Immature natural killer cell (primary cell): ENCODE data around the gene OR51B6. TPM values are rescaled to one million over a fixed set of nuclear protein-coding genes. Genes with fewer than 3 reads are reported as not detected.
"Not testable (repeated sequence)": the region's sequence is repeated elsewhere in the genome, so short reads cannot be mapped to it uniquely, and the experiment has no call there.

Experiments
- DNase-seq, 3 donors: peaks; one replicate each; pipeline ENCODE4 v3.0.0; 2022; ENCODE audit warnings: mixed read lengths in 1 of 3
- H3K27ac Mint-ChIP-seq, 6 donors: one replicate each; pipeline ENCODE4 v1.8.0; 2020; ENCODE audit warnings: mixed read lengths in 6 of 6, mild to moderate bottlenecking in 5 of 6, inconsistent platforms in 4 of 6, moderate library complexity in 3 of 6
- H3K27me3 Mint-ChIP-seq, 3 donors: one replicate each; pipeline ENCODE4 v1.8.0; 2020 to 2021; ENCODE audit warnings: low read depth in 3 of 3, mild to moderate bottlenecking in 3 of 3, mixed read lengths in 3 of 3, moderate library complexity in 3 of 3, inconsistent platforms in 1 of 3
- H3K36me3 Mint-ChIP-seq, 3 donors: one replicate each; pipeline ENCODE4 v1.8.0; 2020; ENCODE audit warnings: mixed read lengths in 3 of 3, inconsistent platforms in 2 of 3, mild to moderate bottlenecking in 2 of 3
- H3K4me1 Mint-ChIP-seq, 2 donors: one replicate each; pipeline ENCODE4 v1.8.0; 2020; ENCODE audit warnings: inconsistent platforms in 2 of 2, mild to moderate bottlenecking in 2 of 2, mixed read lengths in 2 of 2, moderate library complexity in 1 of 2
- H3K4me3 Mint-ChIP-seq, 5 donors: one replicate each; pipeline ENCODE4 v1.8.0; 2020; ENCODE audit warnings: mild to moderate bottlenecking in 5 of 5, mixed read lengths in 5 of 5, inconsistent platforms in 3 of 5, moderate library complexity in 3 of 5
- H3K9me3 Mint-ChIP-seq, 6 donors: one replicate each; pipeline ENCODE4 v1.8.0; 2020; ENCODE audit warnings: mild to moderate bottlenecking in 6 of 6, mixed read lengths in 6 of 6, inconsistent platforms in 4 of 6, moderate library complexity in 3 of 6
- polyA plus RNA-seq, 3 donors: library from polyadenylated mRNA; unstranded; fragments of 300-500 nt; fragmentation: Illumina TruSeq; gene quantifications; one replicate each; pipeline ENCODE4 v1.2.3, GENCODE V29; 2021

The OR51B6 gene
- polyA plus RNA-seq, 3 donors from 2014 or later = not detected

- no peaks in the 10 kb centered on the region for H3K27me3 Mint-ChIP-seq
- no peak within 1 kb of the TSS for H3K4me3 Mint-ChIP-seq
Observed at GRCh38 chr11:5343474-5344335, 7.6 kb upstream of the OR51B6 start, which contains the start of gene OR51B5. Gene OR51B5 (minus strand): TSS chr11:5343524. CDS start chr11:5343524, 0 bp downstream.

GRCh38 chr11:5345831-5346230, 5.5 kb upstream of the OR51B6 start:
- no peak for DNase-seq
- Mint-ChIP-seq H3K27me3 (no peaks in the 10 kb centered on the region), H3K36me3 (no peaks in the 10 kb centered on the region), H3K4me1 (no peaks in the 10 kb centered on the region), H3K27ac (no peak overlapping the region), H3K9me3 (peaks cover 0 to 4% (median 0%) of the 10 kb centered on the region in 6 donors), H3K4me3 (no peak overlapping the region)

More at GRCh38 chr11:5343474-5344335, 7.6 kb upstream of the OR51B6 start, which contains the start of gene OR51B5:
- peaks cover 0 to 4% (median 0%) of the 10 kb centered on the region in 6 donors for H3K9me3 Mint-ChIP-seq
- no peak within 1 kb of the TSS for H3K27ac Mint-ChIP-seq
- no peaks in the 10 kb centered on the region for H3K4me1 Mint-ChIP-seq
- H3K36me3 Mint-ChIP-seq = no peaks in the 10 kb centered on the region
- DNase-seq = no peak

GRCh38 chr11:5348551-5349194, 2.6 kb upstream of the OR51B6 start:
- no peak overlapping the region for H3K27ac Mint-ChIP-seq
- no peaks in the 10 kb centered on the region for H3K36me3 Mint-ChIP-seq
- H3K4me1 Mint-ChIP-seq = no peaks in the 10 kb centered on the region
- no peak overlapping the region for H3K4me3 Mint-ChIP-seq
- no peak for DNase-seq
- H3K9me3 Mint-ChIP-seq = peaks cover 0 to 5% (median 0%) of the 10 kb centered on the region in 6 donors
- H3K27me3 Mint-ChIP-seq = no peaks in the 10 kb centered on the region

- Mint-ChIP-seq H3K9me3 (peaks cover 0 to 5% (median 0%) of the 10 kb centered on the region in 6 donors), H3K27me3 (no peaks in the 10 kb centered on the region), H3K36me3 (no peaks in the 10 kb centered on the region), H3K4me1 (no peaks in the 10 kb centered on the region), H3K27ac (no peak overlapping the region), H3K4me3 (no peak overlapping the region)
- no peak for DNase-seq
Observed at GRCh38 chr11:5349550-5349949, 1.8 kb upstream of the OR51B6 start.

- H3K4me3 Mint-ChIP-seq, H3K4me1 Mint-ChIP-seq, H3K27me3 Mint-ChIP-seq, DNase-seq, H3K27ac Mint-ChIP-seq, H3K36me3 Mint-ChIP-seq, H3K9me3 Mint-ChIP-seq: not testable (repeated sequence)
Observed at GRCh38 chr11:5356031-5356430, 4.7 kb downstream of the OR51B6 start.

- DNase-seq = no peak
- Mint-ChIP-seq H3K4me3 (no peak overlapping the region), H3K36me3 (no peaks in the 10 kb centered on the region), H3K27me3 (peaks cover 0 to 6% (median 0%) of the 10 kb centered on the region in 3 donors), H3K9me3 (peaks cover 0 to 5% (median under 1%) of the 10 kb centered on the region in 6 donors), H3K4me1 (no peaks in the 10 kb centered on the region), H3K27ac (no peak overlapping the region)
Observed at GRCh38 chr11:5362017-5362625, 10.8 kb downstream of the OR51B6 start.

- DNase-seq = no peak
- Mint-ChIP-seq H3K4me3 (no peak overlapping the region), H3K9me3 (peaks cover 0 to 5% (median under 1%) of the 10 kb centered on the region in 6 donors), H3K27me3 (peaks cover 0 to 6% (median 0%) of the 10 kb centered on the region in 3 donors), H3K27ac (no peak overlapping the region), H3K4me1 (no peaks in the 10 kb centered on the region), H3K36me3 (no peaks in the 10 kb centered on the region)
Observed at GRCh38 chr11:5363679-5364078, 12.4 kb downstream of the OR51B6 start.

GRCh38 chr11:5364214-5364613, 12.9 kb downstream of the OR51B6 start:
- Mint-ChIP-seq H3K27me3 (peaks cover 0 to 6% (median 0%) of the 10 kb centered on the region in 3 donors), H3K27ac (no peak overlapping the region), H3K4me3 (no peak overlapping the region), H3K9me3 (peaks cover 0 to 2% (median under 1%) of the 10 kb centered on the region in 6 donors), H3K36me3 (no peaks in the 10 kb centered on the region), H3K4me1 (no peaks in the 10 kb centered on the region)
- no peak for DNase-seq

- H3K27me3 Mint-ChIP-seq, H3K36me3 Mint-ChIP-seq, H3K9me3 Mint-ChIP-seq, DNase-seq, H3K27ac Mint-ChIP-seq, H3K4me3 Mint-ChIP-seq, H3K4me1 Mint-ChIP-seq: not testable (repeated sequence)
Observed at GRCh38 chr11:5366365-5366764, 15.1 kb downstream of the OR51B6 start.

- Mint-ChIP-seq H3K27me3 (peaks cover 0 to 6% (median 3%) of the 10 kb centered on the region in 3 donors), H3K36me3 (no peaks in the 10 kb centered on the region), H3K9me3 (peaks cover 0 to 2% (median under 1%) of the 10 kb centered on the region in 6 donors), H3K27ac (no peak overlapping the region), H3K4me1 (no peaks in the 10 kb centered on the region), H3K4me3 (no peak overlapping the region)
- no peak for DNase-seq
Observed at GRCh38 chr11:5366856-5367255, 15.5 kb downstream of the OR51B6 start.

- peaks cover 0 to 2% (median under 1%) of the 10 kb centered on the region in 6 donors for H3K9me3 Mint-ChIP-seq
- no peaks in the 10 kb centered on the region for H3K36me3 Mint-ChIP-seq
- H3K4me1 Mint-ChIP-seq = no peaks in the 10 kb centered on the region
- H3K4me3 Mint-ChIP-seq = no peak overlapping the region
- no peak for DNase-seq
- no peak overlapping the region for H3K27ac Mint-ChIP-seq
- peaks cover 0 to 6% (median 3%) of the 10 kb centered on the region in 3 donors for H3K27me3 Mint-ChIP-seq
Observed at GRCh38 chr11:5367448-5368074, 16.3 kb downstream of the OR51B6 start.

- H3K4me1 Mint-ChIP-seq = no peaks in the 10 kb centered on the region
- no peak overlapping the region for H3K4me3 Mint-ChIP-seq
Observed at GRCh38 chr11:5368502-5369043, 17.3 kb downstream of the OR51B6 start.

GRCh38 chr11:5369789-5370188, 18.5 kb downstream of the OR51B6 start:
- no peak overlapping the region for H3K27ac Mint-ChIP-seq
- H3K36me3 Mint-ChIP-seq = no peaks in the 10 kb centered on the region
- peaks cover 0 to 5% (median 3%) of the 10 kb centered on the region in 3 donors for H3K27me3 Mint-ChIP-seq
- DNase-seq = no peak
- H3K4me3 Mint-ChIP-seq = no peak overlapping the region
- H3K9me3 Mint-ChIP-seq = peaks cover 0 to 2% (median 0%) of the 10 kb centered on the region in 6 donors
- no peaks in the 10 kb centered on the region for H3K4me1 Mint-ChIP-seq

More at GRCh38 chr11:5368502-5369043, 17.3 kb downstream of the OR51B6 start:
- H3K27me3 Mint-ChIP-seq = peaks cover 0 to 6% (median 5%) of the 10 kb centered on the region in 3 donors
- H3K9me3 Mint-ChIP-seq = peaks cover 0 to 2% (median 0%) of the 10 kb centered on the region in 6 donors
- no peak for DNase-seq
- H3K27ac Mint-ChIP-seq = no peak overlapping the region
- no peaks in the 10 kb centered on the region for H3K36me3 Mint-ChIP-seq
